Activated naive CD4-positive, alpha-beta T cell treated with Interleukin-2 at 50 U/mL for 16 hours (primary cell): ENCODE results near the gene TMEM220.

ENCODE experiments used
- DNase-seq: peaks from one replicate; pipeline ENCODE4 v3.0.0-alpha.2; 2020

The TMEM220 gene

DNA sequence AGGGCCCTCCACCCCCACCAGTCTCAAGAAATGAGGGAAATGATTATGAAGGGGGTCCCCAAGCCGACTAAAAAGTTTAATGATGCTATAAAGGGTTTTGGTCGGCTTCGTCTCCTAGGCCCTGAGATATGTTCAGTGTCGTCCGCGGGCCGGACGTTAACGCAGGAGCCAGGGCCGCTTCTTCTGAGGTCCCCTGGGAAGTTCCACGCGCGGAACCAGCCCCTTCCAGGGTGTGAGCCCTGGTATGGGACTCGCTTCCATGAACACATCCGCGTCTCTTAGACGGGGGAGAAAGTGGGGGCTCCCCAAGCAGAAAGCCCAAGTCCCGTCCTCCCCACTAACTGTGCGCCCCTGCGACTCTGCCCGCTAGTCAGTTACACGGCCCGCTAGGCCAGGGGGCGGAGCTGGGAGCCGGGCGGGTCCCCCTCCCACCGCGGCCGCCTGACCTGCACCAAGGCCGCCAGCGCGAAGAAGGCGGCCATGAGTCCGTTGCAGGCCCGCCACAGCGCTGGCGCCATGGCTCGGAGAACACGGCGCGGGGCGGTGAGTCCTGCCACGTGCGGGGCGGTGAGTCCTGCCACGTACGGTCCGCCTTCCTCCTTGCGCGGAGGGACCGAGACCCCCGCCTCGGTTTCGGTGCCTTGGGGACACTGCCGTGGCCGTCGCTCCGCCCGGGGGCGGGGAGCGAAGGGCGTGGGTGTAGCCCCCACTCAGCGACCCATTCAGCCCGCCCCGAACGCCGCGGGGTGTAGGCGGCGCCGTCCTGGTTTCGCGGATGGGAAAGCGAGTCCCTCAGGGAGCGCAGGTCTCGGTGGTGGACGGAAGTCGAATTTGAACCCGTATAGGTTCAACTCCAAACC is at the start of gene TMEM220:
Gene TMEM220 (minus strand): TSS at position 690 of the 860 bp plus-strand sequence. CDS start 172 bp downstream, at position 518.
- peak; percentile 41 for DNase-seq

DNA sequence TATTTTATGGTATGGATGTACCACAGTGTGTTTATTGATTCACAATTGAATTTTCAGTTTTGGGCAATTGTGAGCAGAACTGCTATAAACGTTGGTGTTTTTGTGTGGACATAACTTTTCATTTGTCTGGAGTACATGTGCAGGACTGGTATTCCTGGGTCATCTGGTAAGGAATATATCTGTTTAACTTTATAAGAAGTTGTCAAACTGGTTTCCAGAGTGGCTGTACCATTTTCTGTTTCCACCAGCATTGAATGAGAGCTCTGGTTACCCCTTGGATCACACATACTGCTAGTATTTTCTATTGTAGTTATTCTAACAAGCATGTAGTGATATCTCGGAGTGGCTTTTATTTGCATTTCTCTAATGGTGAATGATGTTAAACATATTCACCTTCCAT is 49.8 kb upstream of the TMEM220 start:
- DNase-seq, result no peak

DNA sequence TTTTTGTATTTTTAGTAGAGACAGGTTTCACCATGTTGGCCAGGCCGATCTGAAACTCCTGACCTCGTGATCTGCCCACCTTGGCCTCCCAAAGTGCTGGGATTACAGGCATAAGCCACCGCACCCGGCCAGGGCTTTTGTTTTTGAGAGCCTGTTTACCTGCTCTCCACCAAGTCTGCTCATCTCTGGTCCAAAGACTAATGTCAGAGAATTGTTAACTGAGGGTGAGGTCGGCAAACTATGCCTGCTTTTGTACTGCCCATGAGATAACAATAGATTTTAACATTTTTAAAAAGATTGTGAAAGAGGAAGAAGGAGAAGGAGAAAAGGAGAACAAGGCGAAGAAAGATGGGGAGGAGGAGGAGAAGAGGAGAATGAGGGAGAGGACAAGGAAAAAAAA is 48.1 kb upstream of the TMEM220 start:
- DNase-seq, result no peak

DNA sequence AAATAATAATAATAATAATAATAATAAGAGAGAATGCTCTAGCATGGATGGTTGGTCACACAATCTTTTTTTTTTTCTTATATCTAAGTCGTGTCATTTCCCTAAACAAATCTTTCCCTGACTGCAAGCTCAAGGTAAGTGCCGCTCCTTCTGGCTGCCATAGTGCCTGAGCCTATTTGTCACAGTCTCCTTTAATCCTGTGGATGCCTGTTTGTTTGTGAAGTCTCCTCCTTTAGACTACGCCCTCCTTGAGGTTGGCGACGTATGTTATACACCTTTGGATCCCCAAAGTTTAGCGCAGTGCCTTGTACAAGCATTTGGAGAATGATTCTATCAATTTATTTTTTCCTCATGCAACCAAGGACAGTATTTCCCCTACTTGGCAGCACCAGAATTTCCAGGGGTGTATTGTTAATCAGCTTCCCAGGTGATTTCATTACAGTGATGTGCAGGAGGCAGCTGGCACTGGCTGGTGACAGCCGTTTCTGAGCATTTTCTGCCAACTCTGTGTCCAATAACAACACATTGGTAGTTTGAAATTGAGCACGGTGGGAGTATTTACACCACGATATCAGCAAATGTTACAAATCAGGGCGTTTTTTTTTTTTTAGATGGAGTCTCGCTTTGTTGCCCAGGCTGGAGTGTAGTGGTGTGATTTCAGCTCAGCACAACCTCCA is 47.4 kb upstream of the TMEM220 start:
- no peak for DNase-seq

DNA sequence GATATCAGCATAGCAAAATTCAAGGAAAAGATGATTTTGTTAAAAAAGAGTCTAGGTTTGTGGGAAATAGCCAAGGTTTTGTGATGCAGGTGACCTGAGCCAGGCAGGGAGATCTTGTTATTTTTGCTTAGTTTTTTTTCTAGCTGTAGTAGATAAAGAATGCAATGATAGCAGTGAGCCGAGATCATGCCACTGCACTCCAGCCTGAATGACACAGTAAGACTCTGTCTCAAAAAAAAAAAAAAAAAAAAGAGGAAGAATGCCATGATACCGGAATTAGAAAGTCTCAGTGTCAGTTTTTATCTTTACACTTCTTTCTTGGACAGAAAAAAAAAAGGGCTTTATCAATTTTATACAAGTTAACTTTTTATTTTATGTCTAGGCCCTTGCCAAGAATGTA is 46.6 kb upstream of the TMEM220 start:
- no peak for DNase-seq

DNA sequence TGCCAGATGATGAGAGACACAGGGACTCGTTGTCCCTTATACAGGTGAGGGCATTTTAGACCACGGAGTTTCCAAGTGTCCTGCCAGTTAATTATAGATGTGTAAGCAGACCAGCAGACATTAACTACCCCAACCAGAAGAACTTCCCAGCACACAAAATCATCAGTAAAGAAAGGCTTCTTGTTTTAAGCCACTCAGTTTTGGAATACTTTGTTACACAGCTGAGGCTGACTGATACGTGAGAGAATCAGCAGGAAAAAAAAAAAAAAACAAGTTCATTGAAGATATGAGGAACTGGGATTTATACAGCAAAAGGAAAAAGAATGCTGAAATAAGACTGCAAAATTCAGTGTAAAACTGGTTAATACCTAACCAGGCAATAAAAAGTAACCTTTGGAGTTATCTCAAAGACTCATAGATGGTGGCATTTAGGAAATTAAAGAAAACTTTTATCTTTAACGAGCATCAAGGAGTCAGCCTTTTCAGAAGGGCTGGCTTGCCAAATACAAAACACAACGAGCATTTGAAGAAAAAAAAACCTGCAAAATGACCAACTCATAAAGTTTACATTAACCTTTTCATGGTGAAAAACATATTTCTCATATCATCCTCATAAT is 46.0 kb upstream of the TMEM220 start:
- no peak for DNase-seq

DNA sequence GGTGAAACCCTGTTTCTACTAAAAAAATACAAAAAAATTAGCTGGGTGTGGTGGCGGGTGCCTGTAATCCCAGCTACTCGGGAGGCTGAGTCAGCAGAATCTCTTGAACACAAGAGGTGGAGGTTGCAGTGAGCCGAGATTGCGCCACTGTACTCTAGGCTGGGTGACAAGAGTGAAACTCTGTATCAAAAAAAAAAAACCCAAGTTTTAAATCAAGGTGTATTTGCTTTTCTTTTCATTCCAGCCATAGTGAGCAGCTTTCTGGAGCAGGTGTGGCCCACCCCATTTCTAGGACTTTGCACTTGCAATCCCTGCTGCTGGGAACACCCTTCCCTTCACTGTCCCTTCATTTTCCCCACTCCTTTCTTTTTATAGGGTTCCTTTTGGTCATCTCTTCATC is 45.2 kb upstream of the TMEM220 start:
- DNase-seq, result no peak

DNA sequence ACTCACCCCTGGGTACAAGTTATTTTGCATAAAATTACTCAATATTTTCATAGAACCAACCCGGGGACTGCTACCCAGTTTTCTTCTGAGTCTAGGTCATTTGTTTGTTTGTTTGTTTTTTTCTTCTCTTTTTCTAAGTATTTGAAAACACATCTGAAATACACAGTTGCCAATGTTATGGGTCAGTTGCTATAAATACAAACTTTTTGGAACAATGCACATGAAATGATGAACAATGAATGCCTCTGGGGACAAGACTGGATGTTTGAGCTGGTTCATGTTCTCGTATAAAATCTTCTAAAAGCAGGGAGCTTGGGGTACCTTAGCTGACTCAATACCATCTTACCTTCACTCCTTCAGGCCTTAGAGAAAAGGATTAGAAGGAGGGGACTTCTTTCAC is 43.6 kb upstream of the TMEM220 start:
- DNase-seq, result no peak

DNA sequence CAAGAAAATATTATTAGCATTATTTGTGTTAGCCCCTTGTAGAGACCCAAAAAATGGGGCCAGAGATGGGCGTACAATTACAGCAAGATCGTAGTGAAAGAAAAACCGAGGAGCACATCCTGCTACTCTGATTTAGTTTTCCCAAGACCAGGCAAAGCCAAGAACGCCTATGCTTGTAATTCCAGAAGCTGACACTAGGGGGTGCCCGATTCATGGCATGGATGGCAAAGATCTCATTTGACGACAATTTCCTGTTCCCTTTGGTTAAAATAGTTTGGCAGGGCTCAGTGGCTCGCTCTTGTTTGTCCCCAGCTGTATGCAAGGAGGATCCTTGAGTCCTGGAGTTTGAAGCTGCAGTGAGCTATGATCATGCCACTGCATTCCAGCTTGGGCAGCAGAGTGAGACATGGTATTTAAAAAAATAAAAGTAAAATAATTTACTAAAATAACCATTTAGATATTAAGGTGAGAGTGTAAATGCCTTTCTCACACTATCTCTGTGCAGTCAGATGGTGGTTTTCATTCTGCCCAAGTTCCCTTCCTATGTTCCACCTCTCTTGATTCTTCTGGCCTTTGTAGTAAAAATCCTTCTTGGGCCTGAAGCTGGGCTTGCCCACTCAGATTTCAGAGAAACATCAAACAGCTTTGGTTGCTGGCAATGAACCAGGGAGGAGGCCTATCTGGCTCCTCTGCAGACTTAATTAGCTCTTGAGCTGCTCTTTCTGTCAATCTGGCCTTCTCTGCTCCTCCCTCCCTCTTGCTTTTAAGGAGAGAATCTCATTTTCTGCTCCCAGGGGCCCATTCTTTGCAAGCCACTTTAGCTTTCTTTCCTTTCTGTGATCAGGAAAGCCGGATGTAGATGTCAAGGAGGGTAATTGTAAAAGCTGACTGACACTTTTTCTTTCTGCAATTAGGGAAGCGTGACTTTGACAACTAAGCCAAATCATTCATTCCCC is 42.9 kb upstream of the TMEM220 start:
- peak; percentile 15 for DNase-seq

DNA sequence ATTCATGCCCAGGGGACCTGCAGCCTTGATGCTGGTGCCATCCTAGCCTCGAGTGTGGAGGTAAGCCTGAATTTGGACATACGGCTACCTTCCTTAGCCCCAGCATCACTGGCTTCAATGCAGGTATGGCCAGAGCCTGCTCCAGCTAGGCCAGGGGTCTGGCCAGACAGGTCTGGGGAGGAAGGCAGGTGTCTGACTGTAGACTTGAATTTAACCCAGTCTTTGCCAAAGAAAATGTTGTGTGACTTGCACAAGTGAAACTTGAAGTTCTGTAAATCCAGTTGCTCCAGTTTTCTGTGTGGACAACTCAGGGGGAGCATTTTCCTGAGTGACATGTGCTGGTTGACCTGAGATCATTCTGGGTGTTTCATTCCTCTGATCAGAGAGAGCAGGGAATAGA is 41.3 kb upstream of the TMEM220 start:
- no peak for DNase-seq

DNA sequence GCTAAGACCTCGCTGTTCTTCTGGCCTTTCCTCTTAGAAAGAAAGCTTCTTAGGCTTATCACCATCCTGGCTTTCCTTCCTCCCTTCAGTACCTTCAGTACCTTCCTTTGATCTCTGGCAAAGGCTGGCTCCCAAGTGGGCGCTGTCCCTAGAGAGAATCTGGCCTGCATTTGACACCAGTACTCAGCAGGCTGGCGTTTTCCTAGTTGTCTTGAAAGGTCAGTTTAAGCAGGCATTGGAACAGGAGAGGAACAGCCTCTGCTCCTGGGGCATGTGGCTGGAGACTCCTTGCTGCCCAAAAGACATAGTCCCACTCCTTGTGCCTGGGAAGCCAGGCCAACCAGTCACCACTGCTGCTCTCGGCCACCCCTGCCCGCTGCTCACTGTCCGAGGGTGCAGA is 40.0 kb upstream of the TMEM220 start:
- no peak for DNase-seq

DNA sequence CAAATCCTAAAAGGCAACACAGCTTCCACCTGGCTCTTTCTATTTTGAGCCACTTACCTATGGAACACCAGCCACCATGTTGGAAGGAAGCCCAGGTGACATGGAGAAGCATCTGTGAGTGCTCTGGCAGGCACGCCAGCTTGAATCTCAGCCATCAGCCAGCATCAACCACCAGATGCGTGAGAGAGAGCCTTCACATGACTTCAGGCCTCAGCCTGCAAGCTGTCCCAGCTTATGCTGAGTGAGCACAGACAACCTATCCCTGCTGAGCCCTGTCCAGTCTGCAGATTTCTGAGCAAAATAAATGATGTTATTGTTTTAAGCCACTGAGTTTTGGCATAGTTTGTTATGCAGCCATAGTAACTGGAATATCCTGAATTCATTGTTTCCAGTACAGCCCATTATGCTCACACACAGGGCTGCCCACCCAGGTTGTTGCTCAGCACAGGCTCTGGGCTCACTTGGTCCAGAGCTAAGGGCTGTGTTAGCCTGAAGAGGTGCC is 39.0 kb upstream of the TMEM220 start:
- DNase-seq, result no peak

DNA sequence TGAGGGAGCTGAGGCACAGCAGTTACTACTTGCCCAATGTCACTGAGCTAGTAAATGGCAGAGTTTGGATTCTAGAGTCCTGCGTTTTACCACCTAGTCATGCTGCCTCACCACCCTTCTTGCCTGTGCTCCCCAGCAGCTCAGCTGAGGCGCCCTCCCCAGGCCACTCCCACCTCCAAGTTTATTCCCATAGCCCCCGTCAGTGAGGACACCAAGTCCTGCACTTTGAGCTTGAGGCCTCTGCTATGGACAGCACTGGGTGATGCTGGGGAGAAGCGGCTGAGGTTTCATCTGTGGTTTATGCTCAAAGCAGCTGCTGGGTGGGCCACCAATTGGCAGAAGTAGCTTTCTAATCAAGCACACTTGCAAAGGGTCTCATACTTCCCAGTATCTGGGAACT is 37.4 kb upstream of the TMEM220 start:
- no peak for DNase-seq

DNA sequence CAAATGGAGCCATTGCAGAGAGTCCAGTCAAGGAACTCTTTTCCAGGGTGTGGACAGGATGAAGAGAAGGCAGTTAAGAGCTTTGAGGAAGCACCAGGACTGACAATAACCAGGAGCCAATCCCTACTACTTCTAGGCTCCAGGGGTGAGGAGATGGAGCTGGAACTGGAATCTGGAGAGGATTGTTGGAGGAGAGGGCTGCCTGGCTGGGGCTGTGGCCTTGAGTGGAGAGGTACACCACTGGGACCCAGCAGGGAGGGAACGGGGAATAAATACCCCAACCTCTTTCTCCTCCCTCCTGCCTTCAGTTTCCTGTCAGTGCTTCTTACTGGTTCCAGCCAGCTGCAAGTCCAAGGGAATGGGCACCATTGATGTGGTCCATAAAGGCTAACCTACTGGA is 32.2 kb upstream of the TMEM220 start:
- no peak for DNase-seq

DNA sequence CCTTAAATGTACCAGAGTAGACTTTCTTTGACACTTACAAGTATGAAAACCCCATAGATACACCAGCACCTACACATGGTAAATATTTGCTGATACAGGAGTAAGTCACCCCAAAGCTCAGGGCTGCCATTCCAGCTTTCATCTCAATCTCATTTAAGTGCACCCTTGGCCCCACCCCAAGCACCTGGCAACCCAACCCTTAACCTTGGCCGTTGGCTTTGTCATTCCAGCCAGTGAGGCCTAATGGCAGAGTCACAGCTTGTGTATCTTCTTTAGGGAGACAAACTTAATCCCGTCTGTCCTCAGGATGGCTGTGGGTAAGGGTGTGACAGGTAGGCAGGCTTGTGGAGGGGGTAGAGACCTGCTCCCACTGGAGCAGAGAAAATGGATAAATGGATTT is 31.5 kb upstream of the TMEM220 start:
- DNase-seq, result no peak

DNA sequence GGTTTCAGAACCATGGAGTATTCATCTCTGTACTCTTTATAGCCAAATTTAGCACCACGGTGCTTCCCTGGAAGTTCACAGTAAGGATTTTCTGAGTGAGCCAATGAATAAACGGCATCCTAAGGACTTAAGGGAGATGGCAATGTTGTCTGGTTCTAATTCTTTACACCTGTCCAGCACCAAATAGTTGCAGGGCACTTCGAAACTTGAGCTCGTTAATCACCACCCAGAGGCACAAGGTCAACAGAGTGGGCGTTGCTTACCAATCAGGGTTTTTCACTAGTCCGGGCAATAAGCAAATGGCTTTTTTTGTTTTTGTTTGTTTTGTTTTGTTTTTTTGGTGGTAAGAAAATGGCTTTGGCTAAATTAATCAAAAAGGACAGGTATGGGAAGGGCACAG is 28.2 kb upstream of the TMEM220 start:
- DNase-seq, result no peak

DNA sequence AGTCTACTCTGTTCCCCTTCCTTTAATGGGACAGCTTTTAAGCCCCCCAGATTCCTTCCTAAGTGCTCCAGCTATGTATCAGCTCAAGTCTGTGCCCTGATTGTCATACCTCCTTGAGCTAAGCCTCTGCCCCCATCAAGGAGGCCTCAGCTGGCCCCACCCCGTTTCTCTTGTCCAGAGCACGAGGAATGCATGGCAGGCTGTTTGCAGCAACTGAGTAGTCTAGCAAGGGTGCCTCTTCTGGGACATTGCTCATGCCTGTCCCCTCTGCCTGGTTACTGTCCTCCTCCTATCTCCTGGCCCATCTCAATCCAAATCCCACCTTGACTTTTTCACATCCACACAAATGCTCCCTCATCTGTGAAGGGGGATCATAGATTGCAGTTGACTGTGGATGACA is 27.8 kb upstream of the TMEM220 start:
- DNase-seq, result no peak

DNA sequence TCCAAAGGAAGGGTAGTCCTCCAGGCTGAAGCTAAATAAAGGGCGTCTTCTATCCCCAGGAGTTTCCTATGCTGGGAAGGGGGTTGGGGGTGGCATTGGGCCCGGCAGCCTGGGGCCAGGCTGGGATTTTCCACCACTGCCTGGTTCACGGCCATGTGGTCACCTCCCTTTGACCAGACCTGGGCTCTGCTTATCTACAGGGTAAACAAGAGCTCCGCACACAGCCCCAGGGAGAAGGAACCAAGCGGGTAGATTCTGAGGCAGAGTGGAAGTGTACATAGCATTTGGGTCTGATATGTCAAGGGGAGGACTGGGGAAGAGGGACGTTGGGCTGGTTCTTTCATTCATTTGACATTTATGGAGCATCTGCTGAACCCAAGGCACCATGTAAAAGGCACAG is 27.2 kb upstream of the TMEM220 start:
- no peak for DNase-seq

DNA sequence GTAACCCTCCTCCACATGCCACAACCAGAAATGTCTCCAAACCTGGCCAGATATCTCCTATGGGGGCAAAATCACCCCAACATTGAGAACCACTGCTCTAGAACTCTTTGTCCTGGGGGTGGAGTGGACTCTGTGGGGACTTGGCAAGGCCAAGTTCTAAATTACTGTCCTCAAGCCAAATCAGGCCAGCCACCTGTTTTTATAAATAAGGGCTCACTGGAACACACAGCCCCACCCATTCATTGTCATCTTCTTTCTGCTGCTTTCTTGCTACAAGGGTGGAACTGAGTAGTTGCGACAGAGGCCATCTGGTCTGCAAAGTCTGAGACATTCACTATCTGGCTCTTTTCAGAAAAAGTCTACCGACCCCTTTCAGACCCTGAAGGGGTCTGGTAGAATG is 26.8 kb upstream of the TMEM220 start:
- DNase-seq, result no peak

DNA sequence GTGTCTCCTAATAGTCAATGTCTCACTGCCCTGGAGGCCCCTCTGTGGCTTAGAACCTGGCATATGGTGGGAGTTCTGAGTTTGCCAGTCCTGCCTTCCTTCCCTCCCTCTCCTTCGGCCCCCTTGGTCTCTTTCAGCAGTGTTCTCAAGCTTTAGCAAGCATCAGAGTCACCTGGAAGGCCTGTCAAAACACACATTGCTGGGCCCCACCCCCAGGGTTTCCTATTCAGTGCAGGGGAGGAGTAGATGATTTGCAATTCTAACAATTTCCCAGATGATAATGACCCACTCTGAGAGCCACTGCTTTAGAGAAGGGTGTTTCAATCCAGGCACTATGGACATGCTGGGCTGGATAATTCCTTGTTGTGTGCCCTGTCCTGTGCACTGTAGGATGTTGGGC is 26.4 kb upstream of the TMEM220 start:
- no peak for DNase-seq

DNA sequence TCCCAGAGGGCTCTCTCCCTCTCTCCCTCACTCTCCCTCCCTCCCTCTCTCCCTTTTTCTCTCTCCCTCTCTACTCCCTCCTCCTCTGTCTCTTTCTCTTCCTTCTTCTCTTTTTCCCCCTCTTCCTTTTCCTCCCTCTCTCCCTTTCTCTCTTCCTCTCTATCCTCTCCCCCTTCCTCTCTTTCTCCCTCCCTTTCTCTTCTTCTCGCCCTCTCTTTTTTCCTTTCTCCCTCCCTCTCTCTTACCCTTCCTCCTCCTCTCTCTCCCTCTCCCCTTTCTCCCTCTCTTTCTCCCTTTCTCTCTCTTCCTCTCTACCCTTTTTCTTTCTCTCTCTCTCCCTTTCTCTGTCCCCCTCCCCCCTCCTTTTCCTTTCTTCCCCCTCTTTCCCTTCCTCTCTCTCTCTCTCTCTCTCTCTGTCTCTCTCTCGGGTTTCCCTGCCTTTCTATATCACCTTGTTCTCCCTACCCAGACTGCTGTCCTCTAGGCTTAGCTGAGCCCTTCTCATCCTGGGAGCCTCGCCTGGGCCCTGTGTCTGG is 25.8 kb upstream of the TMEM220 start:
- no peak for DNase-seq

DNA sequence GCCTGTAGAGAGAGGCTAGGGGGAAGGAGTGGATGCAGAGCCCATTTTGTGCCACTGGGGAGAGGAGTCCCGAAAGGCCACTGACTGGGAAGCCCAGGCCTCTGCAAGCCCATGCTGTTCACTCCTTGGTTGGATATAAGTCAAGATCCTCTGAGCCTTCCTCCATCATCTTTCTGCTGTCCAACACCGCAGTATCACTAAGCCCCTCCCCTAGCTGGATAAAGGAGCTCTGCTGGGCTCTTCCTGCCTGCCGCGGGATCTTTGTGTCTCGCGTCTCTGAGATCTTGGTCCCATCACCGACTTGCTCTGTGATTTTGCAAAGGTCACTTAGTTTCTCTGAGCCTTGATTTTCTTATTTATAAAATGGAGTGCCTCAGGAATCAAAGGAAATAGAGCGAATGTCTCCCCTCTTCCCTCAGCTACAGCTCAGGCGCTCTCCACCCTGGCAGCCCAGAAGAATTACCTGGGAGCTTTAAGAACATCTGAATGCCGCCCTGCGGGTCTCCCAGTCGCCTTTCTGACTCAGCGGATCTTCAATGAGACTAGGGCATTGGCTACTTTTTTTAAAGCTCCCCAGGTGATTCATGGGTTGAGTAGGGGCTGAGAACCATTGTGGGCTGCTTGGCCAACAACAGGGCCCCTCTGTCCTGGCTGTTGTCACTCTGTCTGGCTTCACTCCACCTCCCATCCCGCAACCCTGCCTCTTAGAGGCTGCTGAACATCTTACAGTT is 25.2 kb upstream of the TMEM220 start:
- DNase-seq, result no peak
